ENCODE data around the gene LILRA5.
A peak's percentile ranks its signal among the peaks of the same experiment; 100 is the strongest.
"Not testable (repeated sequence)": the region's sequence is repeated elsewhere in the genome, so short reads cannot be mapped to it uniquely, and the experiment has no call there.

The LILRA5 gene

GRCh38 chr19:54307389-54308020, 5.5 kb downstream of the LILRA5 start:
- no peak for ATAC-seq (replicated peaks)
- Mint-ChIP-seq H3K4me1 (peaks cover 9 to 15% of the 10 kb centered on the region in 2 donors), H3K27me3 (peaks cover 58 to 80% of the 10 kb centered on the region in 2 donors), H3K4me3 (no peak overlapping the region), H3K9me3 (peaks cover 1 to 4% of the 10 kb centered on the region in 2 donors), H3K27ac (no peak overlapping the region), H3K36me3 (no peaks in the 10 kb centered on the region)
- DNase-seq = no peak

- Mint-ChIP-seq H3K4me3 (no peak overlapping the region), H3K4me1 (peaks cover 5 to 8% of the 10 kb centered on the region in 2 donors), H3K27ac (no peak overlapping the region), H3K27me3 (peaks cover 60 to 83% of the 10 kb centered on the region in 2 donors), H3K9me3 (peaks cover 1 to 4% of the 10 kb centered on the region in 2 donors), H3K36me3 (no peaks in the 10 kb centered on the region)
- DNase-seq = no peak
- ATAC-seq (replicated peaks) = no peak
These were observed 7.8 kb downstream of the LILRA5 start for GRCh38 chr19:54305141-54305540.

GRCh38 chr19:54302257-54302656, 10.7 kb downstream of the LILRA5 start:
- Mint-ChIP-seq H3K9me3 (peaks cover 1 to 4% of the 10 kb centered on the region in 2 donors), H3K36me3 (no peaks in the 10 kb centered on the region), H3K27ac (no peak overlapping the region), H3K27me3 (peaks cover 70 to 92% of the 10 kb centered on the region in 2 donors), H3K4me1 (peaks cover 12 to 21% of the 10 kb centered on the region in 2 donors), H3K4me3 (no peak overlapping the region)
- DNase-seq (no peak), ATAC-seq (replicated peaks) (no peak)

- Mint-ChIP-seq H3K4me3 (no peak overlapping the region), H3K27me3 (peaks cover 48 to 74% of the 10 kb centered on the region in 2 donors), H3K27ac (no peak overlapping the region), H3K4me1 (peaks cover 7 to 14% of the 10 kb centered on the region in 2 donors), H3K36me3 (peaks cover 0 to under 1% of the 10 kb centered on the region in 2 donors), H3K9me3 (no peaks in the 10 kb centered on the region)
- DNase-seq = no peak
- no peak for ATAC-seq (replicated peaks)
These were observed 13.5 kb downstream of the LILRA5 start for GRCh38 chr19:54299515-54299914.

- H3K27me3 Mint-ChIP-seq = peaks cover 52 to 74% of the 10 kb centered on the region in 2 donors
- no peak overlapping the region for H3K27ac Mint-ChIP-seq
- no peaks in the 10 kb centered on the region for H3K9me3 Mint-ChIP-seq
- no peak for DNase-seq
- ATAC-seq (replicated peaks) = no peak
- H3K36me3 Mint-ChIP-seq = peaks cover 0 to 3% of the 10 kb centered on the region in 2 donors
- peaks cover 7 to 13% of the 10 kb centered on the region in 2 donors for H3K4me1 Mint-ChIP-seq
- H3K4me3 Mint-ChIP-seq = no peak overlapping the region
These were observed 13.9 kb downstream of the LILRA5 start for GRCh38 chr19:54299126-54299498.

- no peak for DNase-seq
- peaks cover 7 to 13% of the 10 kb centered on the region in 2 donors for H3K4me1 Mint-ChIP-seq
- ATAC-seq (replicated peaks) = peak in 1 of 2 donors; percentile 45
- peaks cover 0 to under 1% of the 10 kb centered on the region in 2 donors for H3K9me3 Mint-ChIP-seq
- H3K27ac Mint-ChIP-seq = no peak overlapping the region
- H3K36me3 Mint-ChIP-seq = peaks cover 0 to 3% of the 10 kb centered on the region in 2 donors
- H3K4me3 Mint-ChIP-seq = no peak overlapping the region
- H3K27me3 Mint-ChIP-seq = peaks cover 57 to 74% of the 10 kb centered on the region in 2 donors
These were observed 14.4 kb downstream of the LILRA5 start for GRCh38 chr19:54298357-54299125.

- Mint-ChIP-seq H3K9me3 (peaks cover 0 to 5% of the 10 kb centered on the region in 2 donors), H3K27me3 (peaks cover 59 to 74% of the 10 kb centered on the region in 2 donors), H3K4me1 (peaks cover 7 to 13% of the 10 kb centered on the region in 2 donors), H3K4me3 (no peak overlapping the region), H3K36me3 (peaks cover 0 to 3% of the 10 kb centered on the region in 2 donors), H3K27ac (no peak overlapping the region)
- ATAC-seq (replicated peaks) = peak; percentile 57 to 77
- no peak for DNase-seq
These were observed 15.1 kb downstream of the LILRA5 start for GRCh38 chr19:54297759-54298305.

GRCh38 chr19:54294539-54294938, 18.4 kb downstream of the LILRA5 start:
- no peak for ATAC-seq (replicated peaks)
- Mint-ChIP-seq H3K36me3 (peaks cover 0 to 3% of the 10 kb centered on the region in 2 donors), H3K27ac (no peak overlapping the region), H3K27me3 (peaks cover 44 to 58% of the 10 kb centered on the region in 2 donors), H3K4me1 (peaks cover 18 to 27% of the 10 kb centered on the region in 2 donors), H3K4me3 (no peak overlapping the region), H3K9me3 (peaks cover 0 to 5% of the 10 kb centered on the region in 2 donors)
- DNase-seq = no peak

GRCh38 chr19:54289160-54289559, 23.8 kb downstream of the LILRA5 start:
- not testable (repeated sequence) for H3K36me3 Mint-ChIP-seq, DNase-seq, H3K9me3 Mint-ChIP-seq
- Mint-ChIP-seq H3K27ac (peak overlapping the region; percentile 4), H3K27me3 (peaks cover 44 to 60% of the 10 kb centered on the region in 2 donors), H3K4me1 (peaks cover 42 to 63% of the 10 kb centered on the region in 2 donors), H3K4me3 (peak overlapping the region in 1 of 2 donors; percentile 0)
- ATAC-seq (replicated peaks) = peak; percentile 28 to 43

- peaks cover 54 to 80% of the 10 kb centered on the region in 2 donors for H3K4me1 Mint-ChIP-seq
- H3K27me3 Mint-ChIP-seq = peaks cover 28 to 43% of the 10 kb centered on the region in 2 donors
- ATAC-seq (replicated peaks) = no peak
- no peak overlapping the region for H3K4me3 Mint-ChIP-seq
- H3K36me3 Mint-ChIP-seq = no peaks in the 10 kb centered on the region
- no peak for DNase-seq
- H3K27ac Mint-ChIP-seq = no peak overlapping the region
- no peaks in the 10 kb centered on the region for H3K9me3 Mint-ChIP-seq
These were observed 25.5 kb downstream of the LILRA5 start for GRCh38 chr19:54287456-54287855.

- ATAC-seq (replicated peaks) = peak; percentile 48 to 55
- Mint-ChIP-seq H3K27ac (peak overlapping the region; percentile 94), H3K27me3 (peaks cover 22 to 38% of the 10 kb centered on the region in 2 donors)
These were observed 26.7 kb downstream of the LILRA5 start for GRCh38 chr19:54286283-54286682.

GRCh38 chr19:54285427-54286056, 27.4 kb downstream of the LILRA5 start:
- peaks cover 26 to 40% of the 10 kb centered on the region in 2 donors for H3K27me3 Mint-ChIP-seq
- peak overlapping the region in 1 of 2 donors; percentile 4 for H3K4me3 Mint-ChIP-seq
- DNase-seq (peak; percentile 63), ATAC-seq (replicated peaks) (peak; percentile 74 to 83)
- peak overlapping the region; percentile 94 for H3K27ac Mint-ChIP-seq
- not testable (repeated sequence) for H3K9me3 Mint-ChIP-seq, H3K36me3 Mint-ChIP-seq
- H3K4me1 Mint-ChIP-seq = peaks cover 66 to 95% of the 10 kb centered on the region in 2 donors

More at GRCh38 chr19:54286283-54286682, 26.7 kb downstream of the LILRA5 start:
- Mint-ChIP-seq H3K4me3 (peak overlapping the region in 1 of 2 donors; percentile 75), H3K4me1 (peaks cover 61 to 92% of the 10 kb centered on the region in 2 donors)
- H3K9me3 Mint-ChIP-seq, H3K36me3 Mint-ChIP-seq, DNase-seq: not testable (repeated sequence)

GRCh38 chr19:54282686-54283470, 30.1 kb downstream of the LILRA5 start:
- Mint-ChIP-seq H3K4me1 (peaks cover 56 to 86% of the 10 kb centered on the region in 2 donors), H3K27ac (peak overlapping the region; percentile 48), H3K27me3 (peaks cover 43 to 55% of the 10 kb centered on the region in 2 donors), H3K9me3 (no peaks in the 10 kb centered on the region), H3K36me3 (no peaks in the 10 kb centered on the region), H3K4me3 (no peak overlapping the region)
- ATAC-seq (replicated peaks) (peak; percentile 22 to 26), DNase-seq (no peak)
